Measurements from ENCODE around the gene DOK4. TPM values are rescaled to one million over a fixed set of nuclear protein-coding genes. Genes with fewer than 3 reads are reported as not detected.

Gene DOK4
- total RNA-seq, 1 donor from 2014 or later = 3.6 TPM

DNA sequence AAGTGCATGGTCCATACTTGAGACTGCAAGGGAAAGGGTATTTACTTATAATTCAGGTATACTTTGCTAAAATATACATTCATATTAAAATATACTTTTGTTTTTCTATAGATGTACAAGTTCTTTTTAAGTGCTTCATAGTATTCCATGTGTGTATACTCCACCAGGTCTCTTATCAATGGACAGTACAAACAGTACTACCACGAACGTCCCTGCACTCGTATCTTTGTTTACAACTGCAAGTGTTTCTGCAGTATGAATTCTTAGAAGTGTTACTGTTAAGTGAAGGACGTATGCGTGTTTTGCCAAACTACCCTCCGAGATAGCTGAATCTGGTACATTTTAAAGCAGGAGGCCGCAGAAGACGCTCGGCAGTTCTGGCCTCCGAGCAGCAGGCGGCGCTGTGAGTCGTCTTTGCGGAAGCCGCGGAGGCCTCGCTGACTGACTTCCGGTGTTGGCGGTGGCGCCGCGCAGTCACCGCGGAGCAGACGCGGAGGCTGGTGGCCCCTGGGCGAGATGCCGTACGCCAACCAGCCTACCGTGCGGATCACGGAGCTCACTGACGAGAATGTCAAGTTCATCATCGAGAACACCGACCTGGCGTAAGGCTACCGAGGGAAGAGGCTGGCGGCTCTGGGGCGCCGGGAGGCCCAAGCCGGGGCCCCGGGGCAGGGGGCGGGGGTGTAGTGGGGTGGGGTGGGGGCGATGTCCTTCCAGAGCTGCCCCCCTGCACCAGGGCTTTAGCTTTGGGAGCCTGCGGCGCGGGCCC is 23.9 kb downstream of the DOK4 start, which contains the start of gene POLR2C:
TSS of gene POLR2C (plus strand) at position 471 of the 769 bp plus-strand sequence. CDS start at position 517, 46 bp downstream.
- intact Hi-C loops (cut with micrococcal nuclease) = loop anchor here (1.0 to 2.0 kb wide), 11 partner anchors 13 to 1011 kb away; partner anchors contain the start of genes CCDC102A, CIAPIN1, COQ9 and DOK4

GRCh38 chr16:57452021-57452420 is 34.3 kb downstream of the DOK4 start:
- intact Hi-C loops (cut with micrococcal nuclease) = no loop called here

GRCh38 chr16:57447186-57447962 is 38.9 kb downstream of the DOK4 start, which contains the start of the genes CIAPIN1 and COQ9:
CIAPIN1 (minus strand) TSS chr16:57447385; CDS start chr16:57440928, 6,457 bp downstream.
COQ9 (plus strand) TSS chr16:57447479; CDS start chr16:57447506, 27 bp downstream.
- intact Hi-C loops (cut with micrococcal nuclease) = loop anchor here (1.0 to 10.0 kb wide), 11 partner anchors 15 to 677 kb away; partner anchors contain the start of genes ARL2BP, CCDC102A, CFAP20 and KATNB1

DNA sequence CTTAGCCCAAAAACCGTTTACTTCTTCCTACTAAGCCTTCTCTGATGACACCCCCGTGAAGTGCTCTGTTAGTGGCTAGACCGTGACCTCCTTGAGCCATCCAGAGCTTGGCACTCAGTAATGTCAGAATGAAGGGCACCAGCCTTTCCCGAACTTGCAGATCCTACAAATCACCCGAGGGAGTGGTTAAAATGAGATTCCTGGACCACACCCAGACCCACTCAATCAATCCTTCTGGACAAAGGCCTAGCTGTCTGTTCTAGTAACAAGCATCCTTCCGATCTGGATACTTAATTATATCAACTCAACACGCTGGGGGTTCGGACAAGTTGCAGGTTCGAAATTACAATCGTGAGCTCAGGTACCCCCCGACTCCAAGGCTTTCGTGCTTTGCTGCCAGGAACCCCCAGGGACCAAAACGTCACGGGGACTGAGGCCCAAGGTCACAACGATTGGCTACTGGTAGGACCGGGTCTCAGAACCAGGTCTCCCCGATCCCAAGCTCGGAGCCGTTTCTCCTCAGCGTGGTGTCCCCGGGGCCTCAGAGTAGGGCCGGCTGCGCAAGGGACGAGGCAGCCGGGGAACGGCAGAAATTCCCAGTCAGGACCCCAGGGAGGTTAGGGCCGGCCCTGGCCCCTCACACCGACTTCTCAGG is 39.6 kb downstream of the DOK4 start:
- intact Hi-C loops (cut with micrococcal nuclease) = loop anchor here (1.0 to 10.0 kb wide), 11 partner anchors 16 to 678 kb away; partner anchors contain the start of genes ARL2BP, CCDC102A, CFAP20 and KATNB1

DNA sequence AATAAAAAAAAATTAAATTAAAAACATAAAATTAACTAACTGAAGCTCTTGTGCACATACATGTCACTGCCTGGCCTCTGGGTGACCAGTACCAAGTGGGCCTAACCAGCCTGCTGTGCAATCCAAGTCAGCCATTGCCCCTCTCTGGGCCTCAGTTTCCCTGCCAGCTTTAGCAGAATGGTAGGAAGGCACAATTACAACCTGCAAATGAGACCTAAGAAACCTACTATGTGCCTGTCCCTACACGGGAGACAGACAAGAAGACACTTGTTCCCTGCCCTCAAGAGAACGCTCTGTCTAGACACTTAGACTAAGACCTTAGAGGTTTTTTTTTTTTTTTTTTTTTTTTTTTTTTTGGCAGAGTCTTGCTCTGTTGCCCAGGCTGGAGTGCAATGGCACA is 40.8 kb downstream of the DOK4 start:
- intact Hi-C loops (cut with micrococcal nuclease) = loop anchor here (10.0 kb wide), 1 partner anchor 679 kb away; the partner anchor contains the start of gene CFAP20

DNA sequence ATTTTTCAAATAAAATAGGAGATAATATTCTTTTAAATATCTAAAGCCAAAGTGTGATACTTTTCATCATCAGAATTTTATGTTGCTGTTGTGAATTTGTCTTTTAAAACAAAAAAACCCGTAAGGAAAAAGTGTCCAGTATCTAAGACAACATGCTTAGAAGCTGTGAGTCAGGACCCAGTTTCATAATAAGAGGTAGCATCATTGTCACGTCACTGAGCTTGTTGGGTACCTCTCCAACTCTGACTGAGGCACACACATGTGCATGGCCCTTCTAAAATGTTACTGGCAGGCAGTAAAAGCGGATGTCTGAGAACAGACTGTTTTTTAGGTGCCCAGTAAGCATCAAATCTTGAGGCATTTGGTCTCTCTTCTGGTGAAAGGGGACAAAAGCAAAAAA is 41.6 kb downstream of the DOK4 start:
- intact Hi-C loops (cut with micrococcal nuclease) = loop anchor here (10.0 kb wide), 1 partner anchor 680 kb away; the partner anchor contains the start of gene CFAP20

DNA sequence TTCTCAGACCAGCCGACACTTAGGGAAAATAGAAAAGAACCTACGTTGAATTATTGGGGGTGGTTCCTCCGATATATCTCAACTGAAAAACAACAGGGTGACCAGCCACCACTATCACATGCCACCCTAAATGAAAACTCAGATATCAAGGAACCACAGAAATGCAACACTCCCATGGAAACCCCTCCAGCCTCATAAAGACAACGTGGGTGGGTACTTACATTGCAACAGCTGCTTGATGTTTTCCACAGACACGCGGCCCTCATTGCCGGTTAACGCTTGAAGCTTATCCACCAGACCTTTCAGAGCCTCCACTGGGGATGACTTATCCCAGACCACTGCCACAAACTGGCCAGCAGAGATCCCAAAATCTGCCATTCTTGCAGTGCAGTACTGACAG is 45.7 kb downstream of the DOK4 start:
- intact Hi-C loops (cut with micrococcal nuclease) = loop anchor here (10.0 kb wide), 1 partner anchor 684 kb away; the partner anchor contains the start of gene CFAP20

GRCh38 chr16:57439947-57440346 is 46.3 kb downstream of the DOK4 start:
- intact Hi-C loops (cut with micrococcal nuclease) = loop anchor here (10.0 kb wide), 1 partner anchor 685 kb away; the partner anchor contains the start of gene CFAP20

DNA sequence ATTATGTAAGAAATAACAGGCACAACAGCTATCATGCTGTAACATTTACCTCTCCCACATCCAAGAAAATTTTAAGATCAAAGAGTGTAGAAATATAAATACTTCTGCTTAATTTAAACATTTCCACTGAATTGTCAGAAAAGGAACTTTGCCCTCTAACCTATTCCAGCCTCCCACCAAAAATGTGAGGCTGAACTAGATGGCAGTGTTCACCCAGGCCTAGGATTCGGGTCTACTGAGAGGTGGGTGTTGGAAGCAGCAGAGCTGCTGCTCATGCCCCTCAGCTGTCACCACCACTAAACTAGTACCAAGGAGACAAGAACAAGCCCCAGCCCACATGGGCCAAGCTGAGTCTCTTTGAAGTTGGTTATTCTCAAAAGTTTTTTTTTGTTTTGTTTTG is 50.5 kb downstream of the DOK4 start:
- intact Hi-C loops (cut with micrococcal nuclease) = no loop called here

- intact Hi-C loops (cut with micrococcal nuclease) = no loop called here
Measured at GRCh38 chr16:57434003-57434402, 52.3 kb downstream of the DOK4 start.

GRCh38 chr16:57432989-57433388 is 53.3 kb downstream of the DOK4 start:
- intact Hi-C loops (cut with micrococcal nuclease) = no loop called here

DNA sequence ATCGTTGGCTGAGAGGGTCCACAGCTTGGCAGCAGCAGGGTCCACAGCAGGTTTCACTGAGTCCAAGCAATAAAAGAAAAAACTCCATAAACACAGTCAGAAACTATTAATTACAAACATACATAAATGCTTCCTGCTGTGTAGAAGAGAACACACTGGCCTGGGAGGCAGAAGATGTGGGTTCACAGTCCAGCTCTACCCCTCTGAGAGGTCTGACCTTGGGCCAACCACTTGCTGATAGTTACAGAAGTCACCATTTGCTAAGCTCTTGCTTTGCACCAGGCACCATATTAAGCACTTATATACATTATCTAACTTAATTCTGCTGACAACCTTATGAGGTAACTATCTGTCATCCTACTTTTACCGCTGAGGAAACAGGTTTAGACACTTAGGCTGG is 53.8 kb downstream of the DOK4 start:
- intact Hi-C loops (cut with micrococcal nuclease) = no loop called here

DNA sequence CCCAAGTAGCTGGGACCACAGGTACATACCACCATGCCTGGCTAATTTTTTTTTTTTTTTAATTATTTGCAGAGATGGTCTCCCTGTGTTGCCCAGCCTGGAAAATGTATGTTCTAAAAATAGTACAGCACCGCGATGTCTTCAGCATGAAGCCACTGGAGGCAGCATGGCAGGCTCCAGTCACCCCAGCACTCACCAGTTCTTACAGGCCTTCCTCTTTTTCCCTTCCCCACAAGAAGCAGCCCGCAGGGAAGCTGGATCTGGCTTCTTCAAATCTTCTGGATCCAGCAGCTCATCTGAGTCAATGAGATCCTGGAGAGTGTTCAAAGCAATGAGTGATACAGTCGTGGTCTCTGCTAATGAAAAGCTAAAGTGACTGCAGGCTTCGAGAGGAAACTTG is 55.3 kb downstream of the DOK4 start:
- intact Hi-C loops (cut with micrococcal nuclease) = no loop called here

- intact Hi-C loops (cut with micrococcal nuclease) = no loop called here
Measured at GRCh38 chr16:57427824-57428223, 58.5 kb downstream of the DOK4 start.

- intact Hi-C loops (cut with micrococcal nuclease) = no loop called here
Measured at GRCh38 chr16:57427307-57427706, 59.0 kb downstream of the DOK4 start.

- intact Hi-C loops (cut with micrococcal nuclease) = no loop called here
Measured at GRCh38 chr16:57426356-57426755, 59.9 kb downstream of the DOK4 start.

DNA sequence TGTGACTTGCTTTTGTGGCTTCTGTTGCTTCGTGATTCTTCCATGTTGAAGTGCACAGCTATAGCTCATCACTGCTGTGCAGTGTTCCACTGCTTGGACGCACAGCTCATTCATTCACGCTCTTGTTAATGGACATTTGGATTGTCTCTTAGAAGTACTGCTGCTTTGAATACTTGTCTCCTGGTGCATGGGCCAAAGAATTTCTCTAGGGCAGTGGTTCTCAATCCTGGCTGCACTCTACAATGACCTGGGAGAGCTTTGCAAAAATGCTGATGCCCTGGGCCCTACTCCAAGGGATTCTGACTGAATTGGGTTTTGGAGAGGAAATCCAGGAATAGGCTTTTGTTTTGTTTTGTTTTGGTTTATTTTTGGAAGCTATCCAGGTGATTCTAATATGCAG is 61.7 kb downstream of the DOK4 start:
- intact Hi-C loops (cut with micrococcal nuclease) = no loop called here

DNA sequence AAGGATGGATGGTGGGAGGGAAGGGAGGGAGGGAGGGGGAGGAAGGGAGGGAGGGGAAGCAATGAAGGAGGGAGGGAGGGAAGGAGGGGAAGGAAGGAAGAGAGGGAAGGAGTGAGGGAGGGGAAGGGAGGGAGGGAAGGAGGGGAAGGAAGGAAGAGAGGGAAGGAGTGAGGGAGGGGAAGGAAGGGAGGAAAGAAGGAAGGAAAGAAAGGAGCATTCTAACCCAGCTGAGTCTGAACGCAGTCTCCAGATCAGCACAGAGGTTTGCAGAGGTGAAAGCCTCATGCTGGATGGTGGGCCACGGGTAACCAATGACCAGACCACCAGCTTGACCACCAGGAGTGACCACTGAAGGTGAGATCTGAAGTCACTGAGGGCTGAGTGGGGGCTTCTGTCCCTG is 63.1 kb downstream of the DOK4 start:
- intact Hi-C loops (cut with micrococcal nuclease) = no loop called here

DNA sequence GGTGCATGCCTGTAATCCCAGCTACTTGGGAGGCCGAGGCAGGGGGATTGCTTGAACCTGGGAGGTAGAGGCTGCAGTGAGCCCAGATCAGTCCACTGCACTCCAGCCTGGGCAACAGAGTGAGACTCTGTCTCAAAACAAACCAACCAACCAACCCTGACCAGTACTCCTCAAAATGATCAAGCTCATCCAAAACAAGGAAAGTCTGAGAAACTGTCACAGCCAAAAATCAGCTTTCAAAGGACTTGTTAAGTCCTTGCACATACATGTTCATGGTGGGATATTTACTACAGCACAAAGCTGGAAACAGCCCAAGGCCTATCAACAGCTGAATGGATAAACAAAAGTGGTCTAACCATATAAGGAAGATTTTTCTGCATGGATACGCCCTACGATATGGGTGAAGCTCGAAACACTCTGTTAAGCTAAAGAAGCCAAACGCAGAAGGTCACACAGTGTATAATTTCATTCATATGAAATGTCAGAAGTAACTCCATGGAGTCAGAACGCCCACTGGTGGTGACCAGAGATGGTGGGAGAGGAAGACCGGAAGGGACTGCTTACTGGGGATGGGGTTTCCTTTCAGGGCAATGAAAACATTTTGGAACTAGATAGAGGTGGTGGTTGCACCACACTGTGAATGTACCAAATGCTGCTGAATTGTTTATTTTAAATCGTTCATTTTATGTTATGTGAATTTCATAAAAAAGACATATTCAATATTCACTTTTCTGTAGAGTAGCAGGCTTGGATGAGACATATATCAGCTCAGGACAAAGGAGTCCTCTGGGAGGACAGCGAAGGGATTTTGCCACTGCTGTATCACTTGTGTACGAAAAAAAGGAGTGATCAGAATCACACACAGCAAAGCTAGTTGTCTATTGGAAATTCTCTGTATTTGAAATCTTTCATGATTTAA is 64.0 kb downstream of the DOK4 start:
- intact Hi-C loops (cut with micrococcal nuclease) = no loop called here
